Type B pancreatic cell (in vitro differentiated cells): Measurements from ENCODE around the gene ZSCAN10. TPM values are rescaled to one million over a fixed set of nuclear protein-coding genes. Genes with fewer than 3 reads are reported as not detected.

Experiments
- DNase-seq: peaks from one replicate; pipeline ENCODE4 v3.0.0; 2021; ENCODE audit warnings: mixed read lengths; ENCODE audit not compliant: unreplicated experiment; ENCODE audit errors: extremely low spot score
- H3K27ac Mint-ChIP-seq: 2 replicates; pipeline ENCODE4 v1.8.0; 2021; ENCODE audit warnings: mild to moderate bottlenecking, mixed read lengths
- H3K27me3 Mint-ChIP-seq: 2 replicates; pipeline ENCODE4 v1.8.0; 2021; ENCODE audit warnings: mixed read lengths
- H3K36me3 Mint-ChIP-seq: 2 replicates; pipeline ENCODE4 v1.8.0; 2021; ENCODE audit warnings: mixed read lengths
- H3K4me1 Mint-ChIP-seq: one replicate; pipeline ENCODE4 v1.8.0; 2021; ENCODE audit warnings: mixed read lengths; ENCODE audit not compliant: unreplicated experiment
- H3K4me3 Mint-ChIP-seq: 2 replicates; pipeline ENCODE4 v1.8.0; 2021; ENCODE audit warnings: mild to moderate bottlenecking, mixed read lengths
- H3K9me3 Mint-ChIP-seq: 2 replicates; pipeline ENCODE4 v1.8.0; 2021; ENCODE audit warnings: mixed read lengths
- total RNA-seq: library from RNA; stranded (reverse); gene quantifications from 2 replicates; pipeline ENCODE4 v1.2.1, GENCODE V29; 2021; ENCODE audit warnings: low replicate concordance
- TF ChIP-seq, protein P1 (sequence below): fragments of 200-600 bp; sonication (generic); conservative IDR thresholded peaks from 2 replicates; pipeline ENCODE4 v1.5.0; 2021; ENCODE audit warnings: antibody characterized with exemption, mild to moderate bottlenecking

ZSCAN10 gene
- total RNA-seq, 1 donor from 2014 or later = not detected

DNA sequence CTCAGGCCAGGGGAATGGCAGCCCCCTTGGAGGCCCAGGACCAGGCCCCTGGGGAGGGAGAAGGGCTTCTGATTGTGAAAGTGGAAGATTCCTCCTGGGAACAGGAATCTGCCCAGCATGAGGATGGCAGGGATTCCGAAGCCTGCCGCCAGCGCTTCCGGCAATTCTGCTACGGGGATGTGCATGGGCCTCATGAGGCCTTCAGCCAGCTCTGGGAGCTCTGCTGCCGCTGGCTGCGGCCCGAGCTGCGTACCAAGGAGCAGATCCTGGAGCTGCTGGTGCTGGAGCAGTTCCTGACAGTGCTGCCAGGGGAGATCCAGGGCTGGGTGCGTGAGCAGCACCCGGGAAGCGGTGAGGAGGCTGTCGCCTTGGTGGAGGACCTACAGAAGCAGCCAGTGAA lies 38.2 kb upstream of the ZSCAN10 start:
- H3K27ac Mint-ChIP-seq = no peak overlapping the region
- peaks cover 12% of the 10 kb centered on the region for H3K4me1 Mint-ChIP-seq
- no peak overlapping the region for H3K4me3 Mint-ChIP-seq

DNA sequence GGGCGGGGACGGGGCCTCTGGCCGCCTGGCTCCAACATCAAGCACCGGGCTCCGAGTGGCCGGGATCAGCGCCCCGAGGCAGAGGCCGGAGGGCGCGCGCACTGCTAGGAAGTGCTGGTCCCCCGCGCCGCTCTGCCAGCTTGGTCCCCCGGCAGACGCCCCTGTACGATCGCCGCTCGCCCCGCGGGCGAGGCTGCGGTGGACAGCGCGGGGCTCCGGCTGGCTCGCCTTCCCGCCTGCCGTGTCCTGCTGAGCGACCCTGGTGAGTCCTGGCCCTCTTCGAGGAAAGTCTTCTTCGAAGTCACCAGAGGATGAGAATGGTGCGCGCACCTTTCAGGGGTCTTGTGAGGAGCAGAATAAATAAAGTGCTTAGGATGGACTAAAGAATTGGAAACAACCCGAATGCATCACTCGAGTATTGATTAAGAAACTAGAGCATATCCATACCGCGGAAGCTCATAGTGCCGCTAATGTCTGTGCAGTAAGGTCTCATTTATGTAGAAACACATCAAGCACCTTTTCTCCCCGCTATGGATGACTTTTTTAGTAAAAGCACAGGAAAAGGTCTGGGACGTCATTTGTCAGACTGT lies 36.1 kb upstream of the ZSCAN10 start:
- peak overlapping the region; percentile 98 for H3K27ac Mint-ChIP-seq
- DNase-seq = no peak
- H3K9me3 Mint-ChIP-seq = no peaks in the 10 kb centered on the region
- peaks cover 16% of the 10 kb centered on the region for H3K4me1 Mint-ChIP-seq
- H3K4me3 Mint-ChIP-seq = peak overlapping the region; percentile 97
- TF ChIP-seq, protein P1, sequence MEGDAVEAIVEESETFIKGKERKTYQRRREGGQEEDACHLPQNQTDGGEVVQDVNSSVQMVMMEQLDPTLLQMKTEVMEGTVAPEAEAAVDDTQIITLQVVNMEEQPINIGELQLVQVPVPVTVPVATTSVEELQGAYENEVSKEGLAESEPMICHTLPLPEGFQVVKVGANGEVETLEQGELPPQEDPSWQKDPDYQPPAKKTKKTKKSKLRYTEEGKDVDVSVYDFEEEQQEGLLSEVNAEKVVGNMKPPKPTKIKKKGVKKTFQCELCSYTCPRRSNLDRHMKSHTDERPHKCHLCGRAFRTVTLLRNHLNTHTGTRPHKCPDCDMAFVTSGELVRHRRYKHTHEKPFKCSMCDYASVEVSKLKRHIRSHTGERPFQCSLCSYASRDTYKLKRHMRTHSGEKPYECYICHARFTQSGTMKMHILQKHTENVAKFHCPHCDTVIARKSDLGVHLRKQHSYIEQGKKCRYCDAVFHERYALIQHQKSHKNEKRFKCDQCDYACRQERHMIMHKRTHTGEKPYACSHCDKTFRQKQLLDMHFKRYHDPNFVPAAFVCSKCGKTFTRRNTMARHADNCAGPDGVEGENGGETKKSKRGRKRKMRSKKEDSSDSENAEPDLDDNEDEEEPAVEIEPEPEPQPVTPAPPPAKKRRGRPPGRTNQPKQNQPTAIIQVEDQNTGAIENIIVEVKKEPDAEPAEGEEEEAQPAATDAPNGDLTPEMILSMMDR = no peak
- H3K27me3 Mint-ChIP-seq = no peaks in the 10 kb centered on the region
- peaks cover 4% of the 10 kb centered on the region for H3K36me3 Mint-ChIP-seq

More for the DNA sequence above, 38.2 kb upstream of the ZSCAN10 start:
- no peaks in the 10 kb centered on the region for H3K9me3 Mint-ChIP-seq
- no peak for DNase-seq
- H3K27me3 Mint-ChIP-seq = no peaks in the 10 kb centered on the region
- TF ChIP-seq, protein P1 = no peak
- H3K36me3 Mint-ChIP-seq = peaks cover 3% of the 10 kb centered on the region

DNA sequence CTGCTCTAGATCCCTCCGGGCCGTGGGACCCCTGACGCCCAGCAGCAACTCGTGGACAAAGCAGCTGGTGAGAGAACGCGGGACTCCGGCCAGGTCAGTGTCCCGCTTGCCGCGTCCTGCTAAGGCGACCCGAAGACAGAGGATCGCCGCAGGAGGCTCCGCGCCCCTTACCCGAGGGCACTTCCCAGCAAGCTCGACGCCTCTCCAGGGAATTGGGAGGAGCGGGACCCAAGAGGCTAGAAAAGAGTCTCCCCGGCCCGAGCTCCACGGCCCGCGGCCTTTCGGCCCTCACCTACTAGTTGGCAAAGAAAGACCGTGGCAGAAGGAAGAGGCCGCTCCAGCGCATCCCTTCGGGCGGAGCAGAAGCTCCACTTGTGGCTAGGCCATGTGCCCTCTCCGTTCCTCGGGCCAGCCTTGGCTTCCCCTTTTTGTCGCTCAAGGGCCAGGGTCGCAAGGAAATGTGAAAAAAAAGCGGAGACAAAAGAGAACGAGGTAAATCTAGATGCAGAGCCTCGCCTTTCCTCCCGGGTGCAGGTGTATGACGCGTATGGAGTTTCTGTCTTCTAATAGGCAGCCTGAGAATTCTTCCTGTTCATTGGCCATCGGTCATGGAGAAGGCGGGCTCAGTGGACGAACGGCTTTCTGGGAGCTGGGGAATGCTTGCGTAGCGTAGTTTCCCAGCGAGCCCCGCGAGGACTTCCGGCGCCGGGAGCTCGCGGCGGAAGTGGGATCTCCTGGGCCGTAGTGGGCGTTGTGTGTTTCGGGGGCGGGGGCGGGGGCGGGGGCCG lies 35.4 kb upstream of the ZSCAN10 start, which contains the start of gene ZNF213:
TSS of gene ZNF213 (plus strand) at position 692 of the 788 bp plus-strand sequence. CDS start 2,252 bp downstream, outside the sequence.
- Mint-ChIP-seq H3K4me3 (peak within 1 kb of the TSS; percentile 97), H3K27ac (peak within 1 kb of the TSS; percentile 98), H3K27me3 (no peaks in the 10 kb centered on the region), H3K36me3 (peaks cover 8% of the 10 kb centered on the region), H3K9me3 (no peaks in the 10 kb centered on the region), H3K4me1 (peaks cover 20% of the 10 kb centered on the region)
- DNase-seq = peak; percentile 92
- TF ChIP-seq, protein P1 = no peak

DNA sequence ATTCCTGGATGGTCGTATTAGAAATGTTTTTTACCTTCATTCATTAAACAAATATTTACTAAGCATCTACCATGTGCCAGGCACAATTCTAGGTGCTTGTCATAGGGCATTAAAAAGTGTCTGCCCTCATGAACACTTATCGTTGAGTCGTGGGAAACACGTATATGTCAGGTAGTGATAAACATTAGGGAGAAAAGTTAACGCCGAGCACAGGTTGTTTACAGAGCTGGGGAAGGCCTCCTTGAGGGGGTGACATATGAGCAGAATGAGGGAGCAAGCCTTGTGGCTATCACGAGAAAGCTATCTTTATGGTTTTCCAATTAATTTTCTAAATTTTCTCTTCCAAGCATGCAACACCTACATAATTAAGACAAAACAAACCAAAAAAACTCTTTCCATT lies 34.8 kb upstream of the ZSCAN10 start:
- DNase-seq = no peak
- peaks cover 25% of the 10 kb centered on the region for H3K4me1 Mint-ChIP-seq
- H3K27ac Mint-ChIP-seq = peak overlapping the region; percentile 98
- H3K27me3 Mint-ChIP-seq = no peaks in the 10 kb centered on the region
- TF ChIP-seq, protein P1 = no peak
- peak overlapping the region; percentile 97 for H3K4me3 Mint-ChIP-seq
- H3K9me3 Mint-ChIP-seq = no peaks in the 10 kb centered on the region
- peaks cover 11% of the 10 kb centered on the region for H3K36me3 Mint-ChIP-seq

DNA sequence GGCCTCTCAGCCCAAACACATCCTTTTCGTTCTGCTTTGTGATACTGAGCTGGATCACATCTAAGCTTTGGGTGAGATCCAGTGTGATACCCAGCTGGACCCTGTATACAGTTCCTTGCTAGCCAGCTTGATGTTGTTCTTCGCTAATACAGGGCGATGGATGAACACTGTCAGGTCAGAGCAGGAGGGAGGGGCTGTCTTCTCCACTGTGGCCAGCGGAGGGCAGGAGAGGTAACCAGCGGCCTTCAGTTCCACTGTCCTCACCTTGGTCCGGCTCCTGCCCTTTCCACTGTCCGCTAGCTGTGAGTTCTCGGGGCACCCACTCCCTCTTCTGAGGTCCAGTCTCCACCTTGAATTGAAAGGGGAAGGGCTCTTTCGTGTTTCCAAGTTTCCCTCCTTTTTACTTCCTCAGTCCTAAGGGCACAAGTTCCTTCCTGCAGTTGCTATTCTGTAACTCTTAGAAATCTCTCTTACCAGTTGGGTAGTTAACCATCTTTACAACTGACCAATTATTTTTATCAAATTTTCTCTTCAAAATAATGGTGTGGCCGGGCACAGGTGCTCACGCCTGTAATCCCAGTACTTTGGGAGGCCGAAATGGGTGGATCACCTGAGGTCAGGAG lies 32.8 kb upstream of the ZSCAN10 start:
- Mint-ChIP-seq H3K4me1 (peaks cover 30% of the 10 kb centered on the region), H3K27me3 (no peaks in the 10 kb centered on the region), H3K27ac (no peak overlapping the region), H3K36me3 (peaks cover 11% of the 10 kb centered on the region), H3K4me3 (peak overlapping the region; percentile 76), H3K9me3 (no peaks in the 10 kb centered on the region)
- TF ChIP-seq, protein P1 = peak; percentile 70
- DNase-seq = no peak
